ENCODE results near the gene NPAS3. TPM values are rescaled to one million over a fixed set of nuclear protein-coding genes. Genes with fewer than 3 reads are reported as not detected.

The NPAS3 gene
- total RNA-seq, 1 donor from 2014 or later, result 5.2 TPM

GRCh38 chr14:33441633-33442032 lies 503.0 kb downstream of the NPAS3 start:
- H3K36me3 Mint-ChIP-seq, result no peaks in the 10 kb centered on the region
- peaks cover 9% of the 10 kb centered on the region for H3K9me3 Mint-ChIP-seq

GRCh38 chr14:33444136-33444535 lies 505.5 kb downstream of the NPAS3 start:
- Mint-ChIP-seq H3K27ac (no peak overlapping the region), H3K4me1 (no peaks in the 10 kb centered on the region), H3K36me3 (no peaks in the 10 kb centered on the region), H3K9me3 (peaks cover 9% of the 10 kb centered on the region), H3K4me3 (no peak overlapping the region), H3K27me3 (ENCODE audit: low read depth) (no peaks in the 10 kb centered on the region)
- TF ChIP-seq CTCF (IDR thresholded peaks at IDR 0.05; ENCODE audit: unreplicated experiment), result no peak
- DNase-seq (ENCODE audit: low spot score in 2 of 2, unreplicated experiment in 2 of 2), result no peak

More at GRCh38 chr14:33441633-33442032, 503.0 kb downstream of the NPAS3 start:
- DNase-seq (ENCODE audit: low spot score in 2 of 2, unreplicated experiment in 2 of 2), result no peak
- Mint-ChIP-seq H3K27me3 (ENCODE audit: low read depth) (no peaks in the 10 kb centered on the region), H3K4me1 (no peaks in the 10 kb centered on the region), H3K27ac (no peak overlapping the region), H3K4me3 (no peak overlapping the region)
- TF ChIP-seq CTCF (IDR thresholded peaks at IDR 0.05; ENCODE audit: unreplicated experiment), result no peak

GRCh38 chr14:33449268-33449667 lies 510.6 kb downstream of the NPAS3 start:
- no peaks in the 10 kb centered on the region for H3K36me3 Mint-ChIP-seq
- H3K4me3 Mint-ChIP-seq, result no peak overlapping the region
- TF ChIP-seq CTCF (IDR thresholded peaks at IDR 0.05; ENCODE audit: unreplicated experiment), result no peak
- H3K27me3 Mint-ChIP-seq (ENCODE audit: low read depth), result no peaks in the 10 kb centered on the region
- H3K9me3 Mint-ChIP-seq, result no peaks in the 10 kb centered on the region
- H3K4me1 Mint-ChIP-seq, result peaks cover 16% of the 10 kb centered on the region
- H3K27ac Mint-ChIP-seq, result no peak overlapping the region
- no peak for DNase-seq (ENCODE audit: low spot score in 2 of 2, unreplicated experiment in 2 of 2)

GRCh38 chr14:33449703-33450395 lies 511.2 kb downstream of the NPAS3 start:
- Mint-ChIP-seq H3K4me1 (peaks cover 16% of the 10 kb centered on the region), H3K36me3 (no peaks in the 10 kb centered on the region), H3K27ac (no peak overlapping the region), H3K9me3 (no peaks in the 10 kb centered on the region), H3K27me3 (ENCODE audit: low read depth) (no peaks in the 10 kb centered on the region), H3K4me3 (no peak overlapping the region)
- TF ChIP-seq CTCF (IDR thresholded peaks at IDR 0.05; ENCODE audit: unreplicated experiment), result no peak
- DNase-seq (ENCODE audit: low spot score in 2 of 2, unreplicated experiment in 2 of 2), result no peak

GRCh38 chr14:33450416-33450815 lies 511.7 kb downstream of the NPAS3 start:
- H3K27me3 Mint-ChIP-seq (ENCODE audit: low read depth), result no peaks in the 10 kb centered on the region
- no peak overlapping the region for H3K27ac Mint-ChIP-seq
- H3K9me3 Mint-ChIP-seq, result no peaks in the 10 kb centered on the region
- no peaks in the 10 kb centered on the region for H3K36me3 Mint-ChIP-seq
- TF ChIP-seq CTCF (IDR thresholded peaks at IDR 0.05; ENCODE audit: unreplicated experiment), result no peak
- no peak for DNase-seq (ENCODE audit: low spot score in 2 of 2, unreplicated experiment in 2 of 2)
- H3K4me1 Mint-ChIP-seq, result peaks cover 16% of the 10 kb centered on the region
- H3K4me3 Mint-ChIP-seq, result no peak overlapping the region

All from mesothelial cell of epicardium (in vitro differentiated cells).